DLD1 (cell line): ENCODE results near the gene HSFX2.
"Not testable (repeated sequence)": the region's sequence is repeated elsewhere in the genome, so short reads cannot be mapped to it uniquely, and the experiment has no call there.

Source experiments
- in situ Hi-C: cut with HindIII; loops from 2 replicates; pipeline ENCODE4 v1.10.0; 2017; ENCODE audit warnings: low sequenced_read_pairs

HSFX2 gene

GRCh38 chrX:149595943-149596342 lies 829 bp upstream of the HSFX2 start:
- in situ Hi-C loops: not testable (repeated sequence)

DNA sequence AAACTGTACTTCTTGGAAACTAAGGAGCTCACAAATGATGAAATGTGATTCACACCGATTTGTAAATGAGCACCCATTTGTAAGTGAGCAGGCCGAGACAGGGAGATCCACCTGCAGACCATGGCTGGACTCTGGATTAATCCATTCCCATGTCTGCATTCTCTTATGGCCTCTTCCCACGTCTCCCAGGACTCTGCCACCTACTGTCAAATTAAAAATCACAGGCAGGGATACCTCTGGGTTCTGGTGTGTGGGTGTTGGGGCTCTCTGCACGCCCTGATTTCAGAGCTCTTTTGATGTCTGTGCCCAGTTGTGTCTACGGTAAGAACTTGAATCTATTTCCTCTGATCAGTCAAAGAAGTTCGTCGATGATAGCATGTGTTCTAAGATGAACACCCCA lies 4.1 kb downstream of the HSFX2 start:
- in situ Hi-C loops: not testable (repeated sequence)

DNA sequence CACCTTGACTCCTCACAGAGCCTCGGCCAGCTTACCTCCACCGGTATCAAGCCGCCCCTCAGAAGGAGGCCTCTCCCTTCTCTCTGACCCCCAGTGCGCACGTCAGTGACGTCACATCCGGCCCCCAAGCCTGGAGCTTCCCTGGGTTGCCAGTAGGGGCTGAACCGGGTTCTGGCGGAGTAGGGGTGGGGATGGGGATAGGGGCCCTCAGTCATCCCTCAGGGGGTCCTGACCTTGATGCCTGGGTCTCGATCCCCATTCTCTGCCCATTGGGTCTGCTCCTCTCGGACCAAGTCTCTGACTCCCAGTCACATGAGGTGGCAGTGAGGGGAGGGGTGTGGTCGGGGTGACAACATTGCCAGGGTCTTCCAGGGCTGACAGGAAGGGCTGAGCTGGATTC lies 7.8 kb downstream of the HSFX2 start, which contains the start of gene MAGEA9B:
Gene MAGEA9B (minus strand): TSS at position 101 of the 400 bp plus-strand sequence. CDS start 4,280 bp downstream, outside the sequence.
- in situ Hi-C loops: not testable (repeated sequence)

GRCh38 chrX:149585631-149586030 lies 9.5 kb downstream of the HSFX2 start:
- in situ Hi-C loops: not testable (repeated sequence)

GRCh38 chrX:149573456-149573855 lies 21.7 kb downstream of the HSFX2 start:
- in situ Hi-C loops: not testable (repeated sequence)

GRCh38 chrX:149572743-149573142 lies 22.4 kb downstream of the HSFX2 start:
- in situ Hi-C loops: no loop called here

GRCh38 chrX:149571770-149572169 lies 23.3 kb downstream of the HSFX2 start:
- in situ Hi-C loops: no loop called here

GRCh38 chrX:149570668-149571067 lies 24.4 kb downstream of the HSFX2 start:
- in situ Hi-C loops: no loop called here

- in situ Hi-C loops: no loop called here
These were observed 25.3 kb downstream of the HSFX2 start for GRCh38 chrX:149569770-149570169.

- in situ Hi-C loops: no loop called here
These were observed 26.3 kb downstream of the HSFX2 start for GRCh38 chrX:149568701-149569296.

DNA sequence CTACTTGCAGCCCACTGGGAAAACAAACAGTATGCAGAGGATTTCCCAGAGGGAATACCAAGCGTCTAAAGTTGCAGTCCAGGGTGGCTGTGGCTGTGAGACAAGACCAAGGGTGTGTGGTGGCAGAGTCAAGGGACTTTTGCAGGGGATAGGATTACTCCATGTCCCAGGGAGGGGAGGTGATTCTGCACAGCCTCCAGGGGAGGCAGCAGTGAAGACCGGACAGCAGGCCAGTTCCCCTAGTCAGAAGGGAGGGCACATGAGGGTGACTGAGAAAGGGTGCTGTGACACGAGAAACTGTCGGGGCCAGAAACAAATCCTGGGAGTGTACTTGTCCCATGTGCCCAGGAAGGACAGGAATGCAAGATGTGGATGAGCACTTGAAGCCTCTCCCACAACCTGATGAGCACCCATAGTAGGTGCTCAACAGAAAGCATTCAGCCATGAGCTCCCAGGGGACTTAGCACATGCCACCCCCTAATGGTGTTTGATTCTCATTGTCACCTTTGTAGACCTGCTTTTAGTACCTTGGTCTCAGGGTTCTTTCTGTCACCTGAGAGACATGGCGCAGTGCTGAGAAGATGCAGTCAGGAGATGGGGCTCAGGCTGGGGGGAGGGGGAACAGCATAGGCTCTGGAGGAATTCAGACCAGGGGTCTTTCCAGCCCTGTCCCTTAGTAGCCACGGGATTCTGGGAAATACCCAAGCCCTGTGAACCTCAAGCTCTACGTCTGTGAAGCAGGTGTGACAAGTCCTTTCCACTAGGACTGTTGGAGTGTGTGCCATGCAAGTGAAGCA lies 27.3 kb downstream of the HSFX2 start:
- in situ Hi-C loops: no loop called here

- in situ Hi-C loops: no loop called here
These were observed 31.8 kb downstream of the HSFX2 start for GRCh38 chrX:149563359-149563758.

DNA sequence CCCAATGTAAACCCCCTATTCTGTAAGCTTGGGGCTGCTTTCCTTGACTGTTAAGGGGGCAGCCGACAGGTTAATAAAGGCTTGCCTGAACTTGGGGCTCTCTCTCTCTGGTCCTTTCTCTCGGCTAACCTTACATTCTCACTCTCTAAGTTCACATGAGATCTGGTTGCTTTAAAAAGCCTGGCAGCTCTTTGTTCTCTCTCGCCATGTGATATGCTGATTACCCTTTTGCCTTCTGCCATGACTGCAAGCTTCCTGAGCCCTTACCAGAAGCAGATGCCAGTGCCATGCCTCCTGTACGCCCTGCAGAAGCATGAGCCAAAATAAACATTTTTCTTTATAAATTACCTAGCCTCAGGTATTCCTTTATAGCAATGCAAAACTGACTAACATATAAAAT lies 39.9 kb downstream of the HSFX2 start:
- in situ Hi-C loops: not testable (repeated sequence)

GRCh38 chrX:149551939-149552248 lies 43.2 kb downstream of the HSFX2 start:
- in situ Hi-C loops: not testable (repeated sequence)

- in situ Hi-C loops: not testable (repeated sequence)
These were observed 43.7 kb downstream of the HSFX2 start for GRCh38 chrX:149551245-149551938.

DNA sequence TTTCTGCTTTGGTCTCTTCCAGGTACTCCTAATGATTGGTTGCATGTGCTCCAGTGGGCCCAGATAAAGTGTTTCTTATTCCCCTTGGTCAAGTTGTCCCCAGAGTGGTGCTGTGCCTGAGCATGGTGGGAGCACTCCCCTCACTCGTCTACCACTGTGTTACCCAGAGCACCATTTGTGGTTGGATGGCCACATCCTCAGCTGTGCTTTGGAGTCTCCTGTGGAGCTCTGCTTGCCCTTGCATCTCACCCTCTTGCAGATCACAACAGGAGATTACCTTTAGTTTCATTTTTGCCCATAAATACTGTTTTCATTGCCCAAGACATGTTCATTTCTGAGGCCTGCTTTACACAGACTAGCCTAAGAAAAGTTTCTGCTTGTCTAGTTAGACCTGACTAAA lies 44.7 kb downstream of the HSFX2 start:
- in situ Hi-C loops: not testable (repeated sequence)

DNA sequence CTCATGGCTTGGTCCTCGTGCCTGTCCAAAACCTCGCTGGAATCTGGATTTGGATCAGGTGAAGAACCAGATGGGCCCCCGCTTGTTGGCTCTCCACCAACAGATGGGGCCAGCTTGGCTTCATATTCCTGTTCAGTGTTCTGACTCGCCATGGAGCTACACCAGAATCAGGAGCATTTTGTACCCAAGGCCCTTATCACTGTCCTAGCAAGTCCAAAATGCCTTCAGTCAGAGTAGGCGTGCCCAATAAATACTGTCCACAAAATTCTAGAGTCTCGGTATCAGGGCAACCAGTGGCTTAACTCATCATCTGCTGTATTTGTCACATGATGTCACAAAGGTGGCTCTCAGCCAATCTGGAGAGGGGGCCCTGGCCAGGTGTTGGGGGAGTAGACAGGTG lies 45.4 kb downstream of the HSFX2 start, which contains the start of gene HSFX3:
Gene HSFX3 (minus strand): TSS at position 224 of the 400 bp plus-strand sequence. CDS start 72 bp downstream, at position 152.
- in situ Hi-C loops: not testable (repeated sequence)

DNA sequence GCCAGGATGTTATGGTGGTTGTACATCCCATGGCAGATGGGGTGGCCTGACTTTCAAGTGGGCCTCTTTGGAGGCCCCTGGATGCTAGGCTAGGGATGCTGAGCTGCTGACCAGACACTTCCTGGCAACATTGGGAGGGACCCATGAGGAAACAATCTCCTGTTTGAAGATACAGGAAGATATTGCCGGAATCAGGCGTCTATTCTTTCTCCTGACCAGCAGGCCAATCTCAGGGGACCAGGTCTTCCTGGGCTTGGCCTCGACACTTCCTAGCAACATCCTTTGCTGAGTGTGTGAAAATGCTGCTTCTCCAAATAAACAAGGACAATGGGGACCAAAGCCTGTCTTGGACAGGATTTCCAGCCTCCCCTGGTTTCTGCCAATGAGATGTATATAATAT lies 47.3 kb downstream of the HSFX2 start:
- in situ Hi-C loops: not testable (repeated sequence)

- in situ Hi-C loops: not testable (repeated sequence)
These were observed 48.2 kb downstream of the HSFX2 start for GRCh38 chrX:149546962-149547361.

- in situ Hi-C loops: not testable (repeated sequence)
These were observed 49.3 kb downstream of the HSFX2 start for GRCh38 chrX:149545545-149546543.
